Activated CD4-positive, alpha-beta T cell treated with anti-CD3 and anti-CD28 coated beads, Interleukin-2, amount 10 ng/mL, durations not matched to agents 24 days and 14 days (primary cell): Measurements from ENCODE around the gene ALKBH1. TPM values are rescaled to one million over a fixed set of nuclear protein-coding genes. Genes with fewer than 3 reads are reported as not detected.

ENCODE experiments used
- DNase-seq: peaks from one replicate; pipeline ENCODE4 v3.0.0; 2022
- H3K27ac Mint-ChIP-seq: one replicate; pipeline ENCODE4 v1.8.0; 2022; ENCODE audit warnings: mild to moderate bottlenecking, mixed read lengths
- H3K27me3 Mint-ChIP-seq: one replicate; pipeline ENCODE4 v1.8.0; 2022; ENCODE audit warnings: mixed read lengths
- H3K36me3 Mint-ChIP-seq: one replicate; pipeline ENCODE4 v1.8.0; 2022; ENCODE audit warnings: low read depth, mild to moderate bottlenecking, mixed read lengths
- H3K4me1 Mint-ChIP-seq: one replicate; pipeline ENCODE4 v1.8.0; 2021; ENCODE audit warnings: mixed read lengths
- H3K4me3 Mint-ChIP-seq: one replicate; pipeline ENCODE4 v1.8.0; 2022; ENCODE audit warnings: mild to moderate bottlenecking, moderate library complexity, mixed read lengths
- H3K9me3 Mint-ChIP-seq: one replicate; pipeline ENCODE4 v1.8.0; 2021; ENCODE audit warnings: mixed read lengths
- intact Hi-C: fragments of 100-400 bp; cut with micrococcal nuclease; formaldehyde crosslinking; loops from one replicate; pipeline ENCODE4 v1.15.1; 2023
- total RNA-seq: library from RNA; stranded (reverse); gene quantifications from 2 replicates; pipeline ENCODE4 v1.2.3, GENCODE V29; 2022

Gene ALKBH1
- total RNA-seq, 1 donor from 2014 or later = 19.2 TPM

GRCh38 chr14:77625360-77625759 is 82.5 kb downstream of the ALKBH1 start:
- DNase-seq = no peak
- Mint-ChIP-seq H3K4me3 (no peak overlapping the region), H3K4me1 (peaks cover 3% of the 10 kb centered on the region), H3K27ac (no peak overlapping the region), H3K36me3 (no peaks in the 10 kb centered on the region), H3K27me3 (peaks cover 4% of the 10 kb centered on the region), H3K9me3 (no peaks in the 10 kb centered on the region)
- intact Hi-C loops = no loop called here

GRCh38 chr14:77623201-77623600 is 84.6 kb downstream of the ALKBH1 start:
- Mint-ChIP-seq H3K36me3 (no peaks in the 10 kb centered on the region), H3K9me3 (no peaks in the 10 kb centered on the region), H3K27ac (no peak overlapping the region), H3K4me1 (peaks cover 9% of the 10 kb centered on the region), H3K4me3 (no peak overlapping the region), H3K27me3 (peaks cover 1% of the 10 kb centered on the region)
- intact Hi-C loops = no loop called here
- DNase-seq = no peak

Other genes starting within 250 kb of the ALKBH1 start
- 418 and 441 TPM in 2 replicates for gene AHSA1, start 249.9 kb downstream of the ALKBH1 start, total RNA-seq
- 0.07 and 0.12 TPM in 2 replicates for gene ISM2, start 209.2 kb downstream of the ALKBH1 start, total RNA-seq
- gene SPTLC2, start 91.4 kb downstream of the ALKBH1 start, total RNA-seq = 26.6 and 28.3 TPM in 2 replicates
- gene SLIRP, start 80 bp upstream of the ALKBH1 start, total RNA-seq = 184 and 190 TPM in 2 replicates
- 121 TPM in 2 replicates for gene SNW1, start 53.1 kb upstream of the ALKBH1 start, total RNA-seq
- gene ADCK1, start 92.1 kb upstream of the ALKBH1 start, total RNA-seq = 4.9 and 5.3 TPM in 2 replicates